Loucy (cell line): ENCODE results near the gene NBEA.

Source experiments
- CTCF ChIP-seq: fragments of 200-600 bp; sonication (generic); conservative IDR thresholded peaks from 2 replicates; pipeline ENCODE4 v1.5.1; 2014; ENCODE audit warnings: mild to moderate bottlenecking, antibody characterized with exemption, low read length
- EZH2phosphoT487 ChIP-seq: fragments of 200-600 bp; IDR thresholded peaks from 2 replicates; pipeline ENCODE4 v1.6.1; 2018; ENCODE audit warnings: antibody characterized with exemption, mild to moderate bottlenecking, moderate library complexity, borderline replicate concordance

GRCh38 chr13:35720290-35720689 lies 778.2 kb downstream of the NBEA start:
- TF ChIP-seq CTCF (no peak), EZH2phosphoT487 (no peak)
